GM12878 (cell line): ENCODE results near the gene NFS1.

ENCODE experiments used
- CTCF ChIP-seq, 3 experiments: IDR thresholded peaks in 2 of 3; conservative IDR thresholded peaks in 1 of 3; 2 replicates each; pipeline ENCODE4 v1.5.1; 2011; ENCODE audit warnings: low read depth in 3 of 3, low read length in 3 of 3, mild to moderate bottlenecking in 3 of 3, control low read depth in 2 of 3, moderate library complexity in 2 of 3, inconsistent platforms in 1 of 3, mixed read lengths in 1 of 3; ENCODE audit not compliant: control insufficient read depth in 2 of 3, insufficient read depth in 1 of 3; ENCODE audit errors: extremely low read depth in 1 of 3
- NFYB ChIP-seq: IDR thresholded peaks from 2 replicates; pipeline ENCODE4 v1.6.1; 2011; ENCODE audit warnings: low read depth, mild to moderate bottlenecking, low read length, improper control_type of control experiment, moderate library complexity; ENCODE audit not compliant: insufficient read depth

- no peak for TF ChIP-seq CTCF (IDR thresholded peaks at IDR 0.05 in 2 of 3, conservative IDR thresholded peaks at IDR 0.05 in 1 of 3; ENCODE audit: control insufficient read depth in 2 of 3, extremely low read depth in 1 of 3, insufficient read depth in 1 of 3, low read depth in 3 of 3, low read length in 3 of 3)
- no peak for TF ChIP-seq NFYB
Observed at GRCh38 chr20:35710039-35710438, 10.9 kb upstream of the NFS1 start.
